Measurements from ENCODE around the gene FCN1.

FCN1 gene

GRCh38 chr9:134944916-134945315, 27.2 kb upstream of the FCN1 start:
- Histone ChIP-seq H3K27ac (ENCODE audit: low read depth, low read length) (no peak overlapping the region), H3K4me1 (ENCODE audit: control insufficient read depth in 5 of 5, insufficient read depth in 5 of 5, low read length in 5 of 5) (peaks cover 5 to 37% (median 33%) of the 10 kb centered on the region in 5 donors), H3K4me3 (ENCODE audit: low read depth in 1 of 5, low read length in 5 of 5) (no peak overlapping the region), H3K9ac (ENCODE audit: low read length in 5 of 5) (no peak overlapping the region), H3K36me3 (ENCODE audit: control insufficient read depth in 5 of 5, insufficient read depth in 5 of 5, low read length in 5 of 5) (no peaks in the 10 kb centered on the region), H3K27me3 (ENCODE audit: control insufficient read depth in 5 of 5, insufficient read depth in 4 of 5, low read length in 5 of 5) (peaks cover 0 to 13% (median 2%) of the 10 kb centered on the region in 5 donors), H3K9me3 (ENCODE audit: control insufficient read depth in 5 of 5, low read length in 5 of 5) (no peaks in the 10 kb centered on the region)

GRCh38 chr9:134944351-134944802, 26.7 kb upstream of the FCN1 start:
- Histone ChIP-seq H3K9me3 (ENCODE audit: control insufficient read depth in 5 of 5, low read length in 5 of 5) (no peaks in the 10 kb centered on the region), H3K9ac (ENCODE audit: low read length in 5 of 5) (no peak overlapping the region), H3K27me3 (ENCODE audit: control insufficient read depth in 5 of 5, insufficient read depth in 4 of 5, low read length in 5 of 5) (peaks cover 0 to 15% (median 2%) of the 10 kb centered on the region in 5 donors), H3K36me3 (ENCODE audit: control insufficient read depth in 5 of 5, insufficient read depth in 5 of 5, low read length in 5 of 5) (no peaks in the 10 kb centered on the region), H3K27ac (ENCODE audit: low read depth, low read length) (no peak overlapping the region), H3K4me3 (ENCODE audit: low read depth in 1 of 5, low read length in 5 of 5) (peak overlapping the region in 1 of 5 donors; percentile 12), H3K4me1 (ENCODE audit: control insufficient read depth in 5 of 5, insufficient read depth in 5 of 5, low read length in 5 of 5) (peaks cover 5 to 37% (median 33%) of the 10 kb centered on the region in 5 donors)

- H3K4me3 ChIP-seq (ENCODE audit: low read depth in 1 of 5, low read length in 5 of 5) = no peak overlapping the region
- peaks cover 0 to 15% (median 3%) of the 10 kb centered on the region in 5 donors for H3K27me3 ChIP-seq (ENCODE audit: control insufficient read depth in 5 of 5, insufficient read depth in 4 of 5, low read length in 5 of 5)
- no peaks in the 10 kb centered on the region for H3K9me3 ChIP-seq (ENCODE audit: control insufficient read depth in 5 of 5, low read length in 5 of 5)
- no peak overlapping the region for H3K9ac ChIP-seq (ENCODE audit: low read length in 5 of 5)
- H3K4me1 ChIP-seq (ENCODE audit: control insufficient read depth in 5 of 5, insufficient read depth in 5 of 5, low read length in 5 of 5) = peaks cover 5 to 37% (median 33%) of the 10 kb centered on the region in 5 donors
- H3K27ac ChIP-seq (ENCODE audit: low read depth, low read length) = no peak overlapping the region
- H3K36me3 ChIP-seq (ENCODE audit: control insufficient read depth in 5 of 5, insufficient read depth in 5 of 5, low read length in 5 of 5) = no peaks in the 10 kb centered on the region
Observed at GRCh38 chr9:134943836-134944235, 26.1 kb upstream of the FCN1 start.

- H3K4me1 ChIP-seq (ENCODE audit: control insufficient read depth in 5 of 5, insufficient read depth in 5 of 5, low read length in 5 of 5) = peaks cover 5 to 37% (median 33%) of the 10 kb centered on the region in 5 donors
- no peaks in the 10 kb centered on the region for H3K9me3 ChIP-seq (ENCODE audit: control insufficient read depth in 5 of 5, low read length in 5 of 5)
- H3K9ac ChIP-seq (ENCODE audit: low read length in 5 of 5) = no peak overlapping the region
- peaks cover 0 to 15% (median 5%) of the 10 kb centered on the region in 5 donors for H3K27me3 ChIP-seq (ENCODE audit: control insufficient read depth in 5 of 5, insufficient read depth in 4 of 5, low read length in 5 of 5)
- H3K36me3 ChIP-seq (ENCODE audit: control insufficient read depth in 5 of 5, insufficient read depth in 5 of 5, low read length in 5 of 5) = no peaks in the 10 kb centered on the region
- H3K27ac ChIP-seq (ENCODE audit: low read depth, low read length) = no peak overlapping the region
- H3K4me3 ChIP-seq (ENCODE audit: low read depth in 1 of 5, low read length in 5 of 5) = peak overlapping the region in 3 of 5 donors; percentile 47 to 59 (median 52)
Observed at GRCh38 chr9:134943411-134943810, 25.7 kb upstream of the FCN1 start.

GRCh38 chr9:134942788-134943184, 25.1 kb upstream of the FCN1 start:
- peaks cover 0 to 15% (median 7%) of the 10 kb centered on the region in 5 donors for H3K27me3 ChIP-seq (ENCODE audit: control insufficient read depth in 5 of 5, insufficient read depth in 4 of 5, low read length in 5 of 5)
- H3K4me3 ChIP-seq (ENCODE audit: low read depth in 1 of 5, low read length in 5 of 5) = peak overlapping the region; percentile 47 to 59 (median 51)

GRCh38 chr9:134942011-134942787, 24.5 kb upstream of the FCN1 start:
- H3K27me3 ChIP-seq (ENCODE audit: control insufficient read depth in 5 of 5, insufficient read depth in 4 of 5, low read length in 5 of 5) = peaks cover 0 to 15% (median 7%) of the 10 kb centered on the region in 5 donors

More at GRCh38 chr9:134942788-134943184, 25.1 kb upstream of the FCN1 start:
- H3K27ac ChIP-seq (ENCODE audit: low read depth, low read length) = no peak overlapping the region
- H3K9ac ChIP-seq (ENCODE audit: low read length in 5 of 5) = peak overlapping the region in 1 of 5 donors; percentile 50
- H3K36me3 ChIP-seq (ENCODE audit: control insufficient read depth in 5 of 5, insufficient read depth in 5 of 5, low read length in 5 of 5) = no peaks in the 10 kb centered on the region
- peaks cover 5 to 39% (median 35%) of the 10 kb centered on the region in 5 donors for H3K4me1 ChIP-seq (ENCODE audit: control insufficient read depth in 5 of 5, insufficient read depth in 5 of 5, low read length in 5 of 5)
- H3K9me3 ChIP-seq (ENCODE audit: control insufficient read depth in 5 of 5, low read length in 5 of 5) = no peaks in the 10 kb centered on the region

GRCh38 chr9:134940236-134941208, 22.8 kb upstream of the FCN1 start:
- Histone ChIP-seq H3K36me3 (ENCODE audit: control insufficient read depth in 5 of 5, insufficient read depth in 5 of 5, low read length in 5 of 5) (no peaks in the 10 kb centered on the region), H3K9me3 (ENCODE audit: control insufficient read depth in 5 of 5, low read length in 5 of 5) (no peaks in the 10 kb centered on the region), H3K9ac (ENCODE audit: low read length in 5 of 5) (no peak overlapping the region), H3K4me1 (ENCODE audit: control insufficient read depth in 5 of 5, insufficient read depth in 5 of 5, low read length in 5 of 5) (peaks cover 5 to 59% (median 36%) of the 10 kb centered on the region in 5 donors), H3K4me3 (ENCODE audit: low read depth in 1 of 5, low read length in 5 of 5) (no peak overlapping the region), H3K27ac (ENCODE audit: low read depth, low read length) (no peak overlapping the region), H3K27me3 (ENCODE audit: control insufficient read depth in 5 of 5, insufficient read depth in 4 of 5, low read length in 5 of 5) (peaks cover 0 to 17% (median 6%) of the 10 kb centered on the region in 5 donors)

More at GRCh38 chr9:134942011-134942787, 24.5 kb upstream of the FCN1 start:
- Histone ChIP-seq H3K9me3 (ENCODE audit: control insufficient read depth in 5 of 5, low read length in 5 of 5) (no peaks in the 10 kb centered on the region), H3K27ac (ENCODE audit: low read depth, low read length) (no peak overlapping the region), H3K36me3 (ENCODE audit: control insufficient read depth in 5 of 5, insufficient read depth in 5 of 5, low read length in 5 of 5) (no peaks in the 10 kb centered on the region), H3K4me3 (ENCODE audit: low read depth in 1 of 5, low read length in 5 of 5) (peak overlapping the region; percentile 47 to 59 (median 51)), H3K9ac (ENCODE audit: low read length in 5 of 5) (peak overlapping the region in 1 of 5 donors; percentile 50), H3K4me1 (ENCODE audit: control insufficient read depth in 5 of 5, insufficient read depth in 5 of 5, low read length in 5 of 5) (peaks cover 5 to 44% (median 35%) of the 10 kb centered on the region in 5 donors)

- Histone ChIP-seq H3K4me1 (ENCODE audit: control insufficient read depth in 5 of 5, insufficient read depth in 5 of 5, low read length in 5 of 5) (peaks cover 5 to 63% (median 33%) of the 10 kb centered on the region in 5 donors), H3K27me3 (ENCODE audit: control insufficient read depth in 5 of 5, insufficient read depth in 4 of 5, low read length in 5 of 5) (peaks cover 0 to 17% (median 6%) of the 10 kb centered on the region in 5 donors), H3K9me3 (ENCODE audit: control insufficient read depth in 5 of 5, low read length in 5 of 5) (no peaks in the 10 kb centered on the region), H3K9ac (ENCODE audit: low read length in 5 of 5) (no peak overlapping the region), H3K36me3 (ENCODE audit: control insufficient read depth in 5 of 5, insufficient read depth in 5 of 5, low read length in 5 of 5) (no peaks in the 10 kb centered on the region), H3K27ac (ENCODE audit: low read depth, low read length) (no peak overlapping the region), H3K4me3 (ENCODE audit: low read depth in 1 of 5, low read length in 5 of 5) (no peak overlapping the region)
Observed at GRCh38 chr9:134939836-134940235, 22.1 kb upstream of the FCN1 start.

- H3K4me1 ChIP-seq (ENCODE audit: control insufficient read depth in 5 of 5, insufficient read depth in 5 of 5, low read length in 5 of 5) = peaks cover 5 to 59% (median 27%) of the 10 kb centered on the region in 5 donors
- H3K9ac ChIP-seq (ENCODE audit: low read length in 5 of 5) = no peak overlapping the region
- H3K36me3 ChIP-seq (ENCODE audit: control insufficient read depth in 5 of 5, insufficient read depth in 5 of 5, low read length in 5 of 5) = no peaks in the 10 kb centered on the region
- peaks cover 0 to 17% (median 6%) of the 10 kb centered on the region in 5 donors for H3K27me3 ChIP-seq (ENCODE audit: control insufficient read depth in 5 of 5, insufficient read depth in 4 of 5, low read length in 5 of 5)
- H3K27ac ChIP-seq (ENCODE audit: low read depth, low read length) = no peak overlapping the region
- H3K4me3 ChIP-seq (ENCODE audit: low read depth in 1 of 5, low read length in 5 of 5) = no peak overlapping the region
- no peaks in the 10 kb centered on the region for H3K9me3 ChIP-seq (ENCODE audit: control insufficient read depth in 5 of 5, low read length in 5 of 5)
Observed at GRCh38 chr9:134939080-134939733, 21.5 kb upstream of the FCN1 start.
